ENCODE measurements around the gene DUOXA1.
"Not testable (repeated sequence)": the region's sequence is repeated elsewhere in the genome, so short reads cannot be mapped to it uniquely, and the experiment has no call there.

Gene DUOXA1

GRCh38 chr15:45150481-45150880 lies 20.8 kb upstream of the DUOXA1 start:
- no peak for DNase-seq

- no peak for DNase-seq
Measured at GRCh38 chr15:45149060-45149459, 19.4 kb upstream of the DUOXA1 start.

- no peak for DNase-seq
Measured at GRCh38 chr15:45148076-45149059, 18.7 kb upstream of the DUOXA1 start.

GRCh38 chr15:45147606-45148005 lies 17.9 kb upstream of the DUOXA1 start:
- DNase-seq, result no peak

- no peak for DNase-seq
Measured at GRCh38 chr15:45146405-45146804, 16.7 kb upstream of the DUOXA1 start.

GRCh38 chr15:45144775-45145174 lies 15.1 kb upstream of the DUOXA1 start:
- no peak for DNase-seq

GRCh38 chr15:45143946-45144345 lies 14.3 kb upstream of the DUOXA1 start:
- no peak for DNase-seq

GRCh38 chr15:45143056-45143455 lies 13.4 kb upstream of the DUOXA1 start:
- no peak for DNase-seq

- no peak for DNase-seq
Measured at GRCh38 chr15:45141386-45141785, 11.7 kb upstream of the DUOXA1 start.

GRCh38 chr15:45140557-45141250 lies 11.0 kb upstream of the DUOXA1 start:
- no peak for DNase-seq

- no peak for DNase-seq
Measured at GRCh38 chr15:45139770-45140169, 10.1 kb upstream of the DUOXA1 start.

GRCh38 chr15:45138814-45139765 lies 9.4 kb upstream of the DUOXA1 start:
- DNase-seq, result no peak

- no peak for DNase-seq
Measured at GRCh38 chr15:45137703-45138102, 8.0 kb upstream of the DUOXA1 start.

- no peak for DNase-seq
Measured at GRCh38 chr15:45136378-45136764, 6.7 kb upstream of the DUOXA1 start.

GRCh38 chr15:45135705-45136377 lies 6.2 kb upstream of the DUOXA1 start:
- not testable (repeated sequence) for DNase-seq

- DNase-seq, result no peak
Measured at GRCh38 chr15:45134682-45135604, 5.3 kb upstream of the DUOXA1 start.

- DNase-seq, result no peak
Measured at GRCh38 chr15:45134046-45134445, 4.4 kb upstream of the DUOXA1 start.

- no peak for DNase-seq
Measured at GRCh38 chr15:45133561-45133920, 3.9 kb upstream of the DUOXA1 start.

- DNase-seq, result no peak
Measured at GRCh38 chr15:45132844-45133560, 3.3 kb upstream of the DUOXA1 start.

- no peak for DNase-seq
Measured at GRCh38 chr15:45131510-45131909, 1.8 kb upstream of the DUOXA1 start.
